ENCODE measurements around the gene TRAF4. TPM values are rescaled to one million over a fixed set of nuclear protein-coding genes. Genes with fewer than 3 reads are reported as not detected.

The TRAF4 gene
- total and polyA plus RNA-seq, 4 donors = 8.5 to 32.0 (median 23.9) TPM

- 8% methylated on average over 20 of the region's 20 CpGs for WGBS
- no peak for TF ChIP-seq CTCF (IDR thresholded peaks at IDR 0.05; ENCODE audit: low read depth, low read length, missing input control)
- no peak for TF ChIP-seq ZBTB33 (IDR thresholded peaks at IDR 0.05)
- TF ChIP-seq REST (IDR thresholded peaks at IDR 0.05) = no peak
- TF ChIP-seq RXRA (IDR thresholded peaks at IDR 0.05) = no peak
- TF ChIP-seq EGR1 (IDR thresholded peaks at IDR 0.05; ENCODE audit: low read depth in 2 of 2) = no peak
- TF ChIP-seq RAD21 (IDR thresholded peaks at IDR 0.05) = no peak
- TF ChIP-seq JUND (IDR thresholded peaks at IDR 0.05) = no peak
- TF ChIP-seq HNF4G (IDR thresholded peaks at IDR 0.05) = no peak
- no peak for TF ChIP-seq GABPA (IDR thresholded peaks at IDR 0.05 in 1 of 2, conservative IDR thresholded peaks at IDR 0.05 in 1 of 2)
- TF ChIP-seq FOXA1 (IDR thresholded peaks at IDR 0.05) = no peak
- no peak for TF ChIP-seq HNF4A (conservative IDR thresholded peaks at IDR 0.05)
- no peak for TF ChIP-seq YY1 (IDR thresholded peaks at IDR 0.05)
- no peak for TF ChIP-seq NR2F2 (IDR thresholded peaks at IDR 0.05)
- no peak for TF ChIP-seq ATF3 (IDR thresholded peaks at IDR 0.05)
- no peak for TF ChIP-seq SP1 (IDR thresholded peaks at IDR 0.05)
- H3K36me3 ChIP-seq (ENCODE audit: control insufficient read depth in 4 of 4, insufficient read depth in 3 of 4, low read depth in 1 of 4, low read length in 3 of 4) = no peaks in the 10 kb centered on the region
- H3K4me3 ChIP-seq (ENCODE audit: low read depth in 1 of 3, low read length in 3 of 3) = peak within 1 kb of the TSS; percentile 60 to 66 (median 60)
- no peak for DNase-seq (ENCODE audit: low spot score)
- H3K27ac ChIP-seq (ENCODE audit: low read depth in 1 of 2, low read length in 2 of 2) = peak within 1 kb of the TSS; percentile 69 to 73
- H3K9me3 ChIP-seq (ENCODE audit: control insufficient read depth in 4 of 4, low read length in 3 of 4) = no peaks in the 10 kb centered on the region
- H3K27me3 ChIP-seq (ENCODE audit: control insufficient read depth in 4 of 4, insufficient read depth in 4 of 4, low read length in 3 of 4) = no peaks in the 10 kb centered on the region
- peaks cover 1 to 11% (median 6%) of the 10 kb centered on the region in 4 donors for H3K4me1 ChIP-seq (ENCODE audit: control insufficient read depth in 4 of 4, insufficient read depth in 4 of 4, low read length in 3 of 4)
- peak within 1 kb of the TSS; percentile 30 to 66 for H3K9ac ChIP-seq (ENCODE audit: low read depth in 1 of 2, low read length in 2 of 2)
Measured at GRCh38 chr17:28711723-28712031, 32.1 kb upstream of the TRAF4 start, which contains the start of gene PROCA1. PROCA1 (minus strand) TSS chr17:28711888; CDS start chr17:28711660, 228 bp downstream.

- Histone ChIP-seq H3K27me3 (ENCODE audit: control insufficient read depth in 4 of 4, insufficient read depth in 4 of 4, low read length in 3 of 4) (no peaks in the 10 kb centered on the region), H3K9me3 (ENCODE audit: control insufficient read depth in 4 of 4, low read length in 3 of 4) (no peaks in the 10 kb centered on the region), H3K9ac (ENCODE audit: low read depth in 1 of 2, low read length in 2 of 2) (no peak overlapping the region), H3K4me1 (ENCODE audit: control insufficient read depth in 4 of 4, insufficient read depth in 4 of 4, low read length in 3 of 4) (peaks cover 2 to 11% (median 6%) of the 10 kb centered on the region in 4 donors), H3K4me3 (ENCODE audit: low read depth in 1 of 3, low read length in 3 of 3) (peak overlapping the region in 1 of 3 donors; percentile 60), H3K27ac (ENCODE audit: low read depth in 1 of 2, low read length in 2 of 2) (peak overlapping the region in 1 of 2 donors; percentile 73), H3K36me3 (ENCODE audit: control insufficient read depth in 4 of 4, insufficient read depth in 3 of 4, low read depth in 1 of 4, low read length in 3 of 4) (no peaks in the 10 kb centered on the region)
- WGBS = 53% methylated on average over 34 of the region's 34 CpGs
- peak; percentile 46 for DNase-seq (ENCODE audit: low spot score)
- TF ChIP-seq YY1 (IDR thresholded peaks at IDR 0.05) = no peak
- no peak for TF ChIP-seq SP1 (IDR thresholded peaks at IDR 0.05)
- TF ChIP-seq ATF3 (IDR thresholded peaks at IDR 0.05) = no peak
- no peak for TF ChIP-seq HNF4G (IDR thresholded peaks at IDR 0.05)
- TF ChIP-seq JUND (IDR thresholded peaks at IDR 0.05) = no peak
- TF ChIP-seq CTCF (IDR thresholded peaks at IDR 0.05; ENCODE audit: low read depth, low read length, missing input control) = no peak
- TF ChIP-seq EGR1 (IDR thresholded peaks at IDR 0.05; ENCODE audit: low read depth in 2 of 2) = no peak
- TF ChIP-seq TAF1 (conservative IDR thresholded peaks at IDR 0.05) = no peak
- TF ChIP-seq NR2F2 (IDR thresholded peaks at IDR 0.05) = no peak
- TF ChIP-seq FOXA1 (IDR thresholded peaks at IDR 0.05) = no peak
- TF ChIP-seq ZBTB33 (IDR thresholded peaks at IDR 0.05) = no peak
- TF ChIP-seq HNF4A (conservative IDR thresholded peaks at IDR 0.05) = no peak
Measured at GRCh38 chr17:28712032-28712704, 31.6 kb upstream of the TRAF4 start.
